IMR-90 (cell line): ENCODE measurements around the gene CDK5RAP2. TPM values are rescaled to one million over a fixed set of nuclear protein-coding genes. Genes with fewer than 3 reads are reported as not detected.

Source experiments
- ATAC-seq: fragments of 200-7000 bp; cut with Tn5 transposase; 2 replicates; pipeline ENCODE4 v1.9.1; 2020; ENCODE audit warnings: low read depth, mild to moderate bottlenecking, moderate library complexity
- BruUV-seq: library from RNA; stranded (reverse); fragments of 400-500 nt; replicated peaks from 2 replicates; lab custom pipeline; 2021; lab: Mats Ljungman, UMichigan
- CTCF ChIA-PET: fragments of 300-600 bp; formaldehyde crosslinking; extraction: SDS; loops from one replicate; lab custom pipeline; 2021; ENCODE audit warnings: antibody characterized with exemption; lab: Yijun Ruan, JAX
- POLR2A ChIA-PET: fragments of 300-600 bp; sonication (Branson Sonifier 250); formaldehyde crosslinking; loops from one replicate; lab custom pipeline; 2022; ENCODE audit warnings: antibody characterized with exemption; ENCODE audit not compliant: unreplicated experiment; lab: Charles Lee
- DNase-seq: peaks from one replicate; pipeline ENCODE4 v3.0.0; 2013
- H2AFZ ChIP-seq: replicated peaks from 2 replicates; pipeline ENCODE3; 2013; ENCODE audit warnings: low read length, mild to moderate bottlenecking; ENCODE audit not compliant: poor library complexity
- H2AK5ac ChIP-seq: 2 replicates; pipeline ENCODE4 v1.6.1; 2013; ENCODE audit warnings: low read depth, low read length, inconsistent platforms
- H2AK9ac ChIP-seq: replicated peaks from 2 replicates; pipeline ENCODE3; 2013; ENCODE audit warnings: mild to moderate bottlenecking, low read depth, low read length, moderate library complexity; ENCODE audit not compliant: poor library complexity
- H2BK120ac ChIP-seq: 2 replicates; pipeline ENCODE4 v1.6.1; 2013; ENCODE audit warnings: low read depth, low read length, inconsistent platforms
- H2BK15ac ChIP-seq: 3 replicates; pipeline ENCODE4 v1.6.1; 2013; ENCODE audit warnings: low read depth, low read length, inconsistent platforms
- H2BK20ac ChIP-seq: 2 replicates; pipeline ENCODE4 v1.6.1; 2013; ENCODE audit warnings: low read depth, mild to moderate bottlenecking, inconsistent platforms, low read length, moderate library complexity
- H2BK5ac ChIP-seq: 2 replicates; pipeline ENCODE4 v1.6.1; 2013; ENCODE audit warnings: mild to moderate bottlenecking, low read depth, low read length, inconsistent platforms; ENCODE audit not compliant: poor library complexity, severe bottlenecking
- H3K14ac ChIP-seq: replicated peaks from 2 replicates; pipeline ENCODE4 v1.6.1; 2013; ENCODE audit warnings: low read depth, low read length, inconsistent platforms
- H3K18ac ChIP-seq: 2 replicates; pipeline ENCODE4 v1.6.1; 2013; ENCODE audit warnings: low read depth, low read length, control low read depth
- H3K23ac ChIP-seq: 2 replicates; pipeline ENCODE4 v1.6.1; 2013; ENCODE audit warnings: low read depth, low read length, inconsistent platforms
- H3K27ac ChIP-seq: 2 replicates; pipeline ENCODE4 v1.5.1; 2013; ENCODE audit warnings: mild to moderate bottlenecking, control low read depth, low read length; ENCODE audit not compliant: insufficient read depth
- H3K27me3 ChIP-seq: 2 replicates; pipeline ENCODE4 v1.6.1; 2013; ENCODE audit warnings: low read length; ENCODE audit not compliant: control insufficient read depth, insufficient read depth
- H3K36me3 ChIP-seq: 2 replicates; pipeline ENCODE4 v1.6.1; 2013; ENCODE audit warnings: low read length, mixed read lengths; ENCODE audit not compliant: control insufficient read depth, insufficient read depth
- H3K4ac ChIP-seq: 2 replicates; pipeline ENCODE4 v1.6.1; 2013; ENCODE audit warnings: low read depth, low read length, inconsistent platforms
- H3K4me1 ChIP-seq: 2 replicates; pipeline ENCODE4 v1.6.1; 2013; ENCODE audit warnings: low read length, mixed read lengths; ENCODE audit not compliant: control insufficient read depth, insufficient read depth
- H3K4me2 ChIP-seq: 2 replicates; pipeline ENCODE4 v1.6.1; 2013; ENCODE audit warnings: low read depth, mild to moderate bottlenecking, control low read depth, low read length, moderate library complexity
- H3K4me3 ChIP-seq: 2 replicates; pipeline ENCODE4 v1.5.1; 2013; ENCODE audit warnings: low read depth, mild to moderate bottlenecking, control low read depth, low read length, moderate library complexity; ENCODE audit not compliant: insufficient read depth
- H3K56ac ChIP-seq: 2 replicates; pipeline ENCODE4 v1.6.1; 2013; ENCODE audit warnings: low read length, inconsistent platforms; ENCODE audit not compliant: insufficient read depth; ENCODE audit errors: extremely low read depth
- H3K79me1 ChIP-seq, 2 experiments: 2 replicates each; pipeline ENCODE4 v1.6.1; 2013; ENCODE audit warnings: low read length in 2 of 2, inconsistent platforms in 1 of 2, low read depth in 1 of 2
- H3K9ac ChIP-seq: 2 replicates; pipeline ENCODE4 v1.6.1; 2013; ENCODE audit warnings: low read depth, low read length, control low read depth
- H3K9me1 ChIP-seq: 2 replicates; pipeline ENCODE4 v1.6.1; 2013; ENCODE audit warnings: low read length, inconsistent platforms; ENCODE audit not compliant: insufficient read depth
- H3K9me3 ChIP-seq: 2 replicates; pipeline ENCODE4 v1.6.1; 2013; ENCODE audit warnings: low read length; ENCODE audit not compliant: control insufficient read depth, insufficient read depth
- H4K20me1 ChIP-seq: 2 replicates; pipeline ENCODE4 v1.6.1; 2013; ENCODE audit warnings: low read length, inconsistent platforms; ENCODE audit not compliant: insufficient read depth
- H4K5ac ChIP-seq: 2 replicates; pipeline ENCODE4 v1.6.1; 2013; ENCODE audit warnings: mild to moderate bottlenecking, low read depth, low read length, control low read depth
- H4K8ac ChIP-seq, 2 experiments: 2 replicates each; pipeline ENCODE4 v1.6.1; 2013; ENCODE audit warnings: low read depth in 2 of 2, low read length in 2 of 2, control low read depth in 1 of 2, inconsistent platforms in 1 of 2
- H4K91ac ChIP-seq: 2 replicates; pipeline ENCODE4 v1.6.1; 2013; ENCODE audit warnings: low read depth, low read length, inconsistent platforms; ENCODE audit not compliant: insufficient read depth
- BHLHE40 ChIP-seq: fragments of 150-350 bp; IDR thresholded peaks from 2 replicates; pipeline ENCODE4 v1.6.1; 2016; ENCODE audit warnings: mild to moderate bottlenecking, low read depth, low read length
- CEBPB ChIP-seq: IDR thresholded peaks from 2 replicates; pipeline ENCODE4 v1.6.1; 2012; ENCODE audit warnings: low read depth, low read length, improper control_type of control experiment
- CHD1 ChIP-seq: IDR thresholded peaks from 2 replicates; pipeline ENCODE4 v1.6.1; 2012; ENCODE audit warnings: low read depth, low read length, improper control_type of control experiment
- CTCF ChIP-seq: conservative IDR thresholded peaks from 2 replicates; pipeline ENCODE4 v1.5.1; 2012; ENCODE audit warnings: mild to moderate bottlenecking, low read depth, low read length, improper control_type of control experiment
- ELK1 ChIP-seq: fragments of 150-350 bp; IDR thresholded peaks from 2 replicates; pipeline ENCODE4 v1.6.1; 2016; ENCODE audit warnings: low read depth, mild to moderate bottlenecking, low read length, moderate library complexity, borderline replicate concordance
- MAFK ChIP-seq: IDR thresholded peaks from 2 replicates; pipeline ENCODE4 v1.6.1; 2012; ENCODE audit warnings: low read depth, low read length, improper control_type of control experiment
- MAZ ChIP-seq: IDR thresholded peaks from 2 replicates; pipeline ENCODE4 v1.6.1; 2012; ENCODE audit warnings: low read depth, mild to moderate bottlenecking, low read length, improper control_type of control experiment, moderate library complexity, borderline replicate concordance
- MXI1 ChIP-seq: IDR thresholded peaks from 2 replicates; pipeline ENCODE4 v1.6.1; 2012; ENCODE audit warnings: low read depth, mild to moderate bottlenecking, low read length, moderate library complexity, borderline replicate concordance
- NFE2L2 ChIP-seq: fragments of 150-350 bp; IDR thresholded peaks from 2 replicates; pipeline ENCODE4 v1.6.1; 2016; ENCODE audit warnings: low read depth, mild to moderate bottlenecking, low read length
- RAD21 ChIP-seq: IDR thresholded peaks from 2 replicates; pipeline ENCODE4 v1.6.1; 2012; ENCODE audit warnings: low read length, improper control_type of control experiment
- RFX5 ChIP-seq: IDR thresholded peaks from 2 replicates; pipeline ENCODE4 v1.8.0; 2012; ENCODE audit warnings: low read depth, mild to moderate bottlenecking, low read length, moderate library complexity
- SMC3 ChIP-seq: fragments of 150-350 bp; IDR thresholded peaks from 2 replicates; pipeline ENCODE4 v1.6.1; 2016; ENCODE audit warnings: low read depth, mild to moderate bottlenecking, antibody characterized with exemption, low read length, moderate library complexity
- USF2 ChIP-seq: fragments of 150-350 bp; IDR thresholded peaks from 2 replicates; pipeline ENCODE4 v1.6.1; 2017; ENCODE audit warnings: mild to moderate bottlenecking, antibody characterized with exemption, low read length, low read depth
- WGBS, 2 experiments: methylation state at CpG; one replicate each; pipeline versions ENCODE4 v1.1.5 to v1.1.7; 2013; ENCODE audit warnings: missing lambda C conversion rate in 2 of 2; ENCODE audit not compliant: insufficient read length in 1 of 2; ENCODE audit errors: extremely low coverage in 2 of 2; 5-methylcytosine and 5-hydroxymethylcytosine counted together
- dilution Hi-C: fragments of 300-500 bp; cut with HindIII; formaldehyde crosslinking; loops from one replicate; pipeline ENCODE4 v1.14.3; 2018; ENCODE audit warnings: low sequenced_read_pairs; ENCODE audit not compliant: unreplicated experiment
- in situ Hi-C: fragments of 300-500 bp; cut with MboI; formaldehyde crosslinking; loops from 3 replicates; pipeline ENCODE4 v1.14.3; 2019; ENCODE audit warnings: low sequenced_read_pairs, inconsistent platforms, mixed read lengths
- intact Hi-C: fragments of 100-400 bp; cut with micrococcal nuclease; formaldehyde crosslinking; loops from 2 replicates; pipeline ENCODE4 v1.10.0; 2022
- polyA plus RNA-seq, 3 experiments: library from polyadenylated mRNA; depleted of rRNA; stranded (reverse); fragments of >200 nt; gene quantifications; 2 replicates each; pipeline ENCODE4 v1.2.3, GENCODE V29; 2012; ENCODE audit warnings: low replicate concordance in 1 of 3
- total RNA-seq: library from RNA; depleted of rRNA; stranded (reverse); fragments of >200 nt; gene quantifications from 2 replicates; pipeline ENCODE4 v1.2.3, GENCODE V29; 2012

Gene CDK5RAP2
- total and polyA plus RNA-seq, 2 of the 4 experiments (the other 2 are of a cell fraction), result 29.5 to 31.7 TPM

GRCh38 chr9:120369608-120370220 is 210.3 kb downstream of the CDK5RAP2 start:
- Histone ChIP-seq H2AK5ac (peak overlapping the region; percentile 70; the same call in 1 of the 2 replicates), H3K9ac (no peak overlapping the region), H3K23ac (peak overlapping the region; percentile 68), H3K4me1 (peaks cover 4% of the 10 kb centered on the region), H3K27me3 (no peaks in the 10 kb centered on the region; the same call in 1 of the 2 replicates), H3K9me1 (peaks cover 2% of the 10 kb centered on the region), H4K20me1 (no peaks in the 10 kb centered on the region), H4K8ac (peak overlapping the region in 1 of 2 experiments; percentile 56; a peak in 2 of 4 replicates), H3K27ac (peak overlapping the region; percentile 58; the same call in 1 of the 2 replicates), H2BK120ac (peak overlapping the region; percentile 70), H3K56ac (no peak overlapping the region), H3K4me3 (no peak overlapping the region), H2AK9ac (peak overlapping the region; percentile 44), H3K4me2 (0 out of 2 replicates have a peak overlapping the region, but pooled peaks have one; percentile 29), H3K79me1 (no peaks in the 10 kb centered on the region), H3K9me3 (no peaks in the 10 kb centered on the region), H3K36me3 (no peaks in the 10 kb centered on the region), H3K18ac (peak overlapping the region; percentile 54; the same call in 1 of the 2 replicates), H2BK5ac (no peak overlapping the region), H2BK20ac (peak overlapping the region; percentile 55), H3K4ac (peak overlapping the region; percentile 64; the same call in 1 of the 2 replicates), H4K91ac (peak overlapping the region; percentile 74), H3K14ac (0 out of 2 replicates have a peak overlapping the region, but pooled peaks have one; percentile 29), H2BK15ac (peak overlapping the region; percentile 54; the same call in 1 of the 3 replicates), H2AFZ (no peak overlapping the region), H4K5ac (peak overlapping the region; percentile 25; the same call in 1 of the 2 replicates)
- in situ Hi-C loops (no loop called here), dilution Hi-C loops (no loop called here), intact Hi-C loops (no loop called here)
- ChIA-PET POLR2A (no interaction called here), CTCF (interaction anchor here (1.6 kb wide), 1 partner anchor 9 kb away, joined by 5 read pairs; no protein-coding TSS in a partner anchor)
- WGBS, 2 experiments, result no CpG with 5 or more reads among the region's 3 CpGs
- peak; percentile 49 for ATAC-seq
- peak; percentile 42 for DNase-seq
- BruUV-seq, result no TSS peak
- TF ChIP-seq CEBPB (no peak), ELK1 (no peak), CHD1 (no peak), MXI1 (no peak), RFX5 (no peak), CTCF (no peak), MAFK (no peak), NFE2L2 (no peak), BHLHE40 (no peak), USF2 (no peak), RAD21 (no peak), MAZ (no peak), SMC3 (no peak)
